H9 (cell line): ENCODE data around the gene BICD2. TPM values are rescaled to one million over a fixed set of nuclear protein-coding genes. Genes with fewer than 3 reads are reported as not detected.

Source experiments
- DNase-seq: peaks from one replicate; pipeline ENCODE4 v3.0.0-alpha.2; 2017
- H2AFZ ChIP-seq: one replicate; pipeline ENCODE4 v1.6.1; 2013; ENCODE audit warnings: mild to moderate bottlenecking, low read length, control low read depth, moderate library complexity
- H2AK5ac ChIP-seq: 2 replicates; pipeline ENCODE4 v1.6.1; 2013; ENCODE audit warnings: low read length, control low read depth, mixed read lengths; ENCODE audit not compliant: insufficient read length
- H2BK120ac ChIP-seq: one replicate; pipeline ENCODE4 v1.6.1; 2013; ENCODE audit warnings: low read depth, mild to moderate bottlenecking, low read length, control low read depth, inconsistent platforms; ENCODE audit not compliant: poor library complexity, severe bottlenecking
- H2BK12ac ChIP-seq: 2 replicates; pipeline ENCODE4 v1.6.1; 2013; ENCODE audit warnings: low read length, control low read depth, mixed read lengths, low read depth; ENCODE audit not compliant: insufficient read length
- H2BK15ac ChIP-seq: 2 replicates; pipeline ENCODE4 v1.6.1; 2013; ENCODE audit warnings: low read depth, low read length, control low read depth
- H2BK20ac ChIP-seq: one replicate; pipeline ENCODE4 v1.6.1; 2013; ENCODE audit warnings: low read depth, mild to moderate bottlenecking, low read length, control low read depth, inconsistent platforms; ENCODE audit not compliant: poor library complexity, severe bottlenecking
- H2BK5ac ChIP-seq: 2 replicates; pipeline ENCODE4 v1.6.1; 2013; ENCODE audit warnings: low read length, control low read depth, mixed read lengths; ENCODE audit not compliant: insufficient read length
- H3K14ac ChIP-seq: 2 replicates; pipeline ENCODE4 v1.6.1; 2013; ENCODE audit warnings: low read length, control low read depth; ENCODE audit not compliant: insufficient read depth
- H3K18ac ChIP-seq: 2 replicates; pipeline ENCODE4 v1.6.1; 2013; ENCODE audit warnings: low read depth, mild to moderate bottlenecking, mixed read lengths, low read length, control low read depth; ENCODE audit not compliant: insufficient read length
- H3K23ac ChIP-seq: 2 replicates; pipeline ENCODE4 v1.6.1; 2013; ENCODE audit warnings: low read length, control low read depth, mixed read lengths, low read depth; ENCODE audit not compliant: insufficient read length
- H3K23me2 ChIP-seq: 2 replicates; pipeline ENCODE4 v1.6.1; 2013; ENCODE audit warnings: low read depth, mild to moderate bottlenecking, mixed read lengths, low read length, control low read depth; ENCODE audit not compliant: insufficient read length, poor library complexity, severe bottlenecking
- H3K27ac ChIP-seq: 2 replicates; pipeline ENCODE4 v1.5.1; 2013; ENCODE audit warnings: low read length, control low read depth, mixed read lengths, low read depth; ENCODE audit not compliant: insufficient read length
- H3K27me3 ChIP-seq: 2 replicates; pipeline ENCODE4 v1.6.1; 2013; ENCODE audit warnings: low read length, control low read depth, inconsistent platforms; ENCODE audit not compliant: insufficient read depth
- H3K4ac ChIP-seq: 2 replicates; pipeline ENCODE4 v1.6.1; 2013; ENCODE audit warnings: low read depth, mild to moderate bottlenecking, control low read depth, inconsistent platforms, low read length, moderate library complexity
- H3K4me1 ChIP-seq: 2 replicates; pipeline ENCODE4 v1.6.1; 2013; ENCODE audit warnings: low read length, control low read depth, inconsistent platforms; ENCODE audit not compliant: insufficient read depth
- H3K4me2 ChIP-seq: 2 replicates; pipeline ENCODE4 v1.6.1; 2013; ENCODE audit warnings: low read length, control low read depth, mixed read lengths; ENCODE audit not compliant: insufficient read length, insufficient read depth
- H3K56ac ChIP-seq: 2 replicates; pipeline ENCODE4 v1.6.1; 2013; ENCODE audit warnings: low read depth, mild to moderate bottlenecking, mixed read lengths, low read length, control low read depth; ENCODE audit not compliant: insufficient read length
- H3K79me1 ChIP-seq: 2 replicates; pipeline ENCODE4 v1.6.1; 2013; ENCODE audit warnings: low read depth, mild to moderate bottlenecking, moderate library complexity, low read length, control low read depth, inconsistent platforms; ENCODE audit not compliant: insufficient read depth, poor library complexity, severe bottlenecking
- H3K79me2 ChIP-seq: 2 replicates; pipeline ENCODE4 v1.6.1; 2013; ENCODE audit warnings: low read length, control low read depth, inconsistent platforms; ENCODE audit not compliant: insufficient read depth
- H3K9ac ChIP-seq: 2 replicates; pipeline ENCODE4 v1.6.1; 2013; ENCODE audit warnings: low read length, control low read depth, mixed read lengths; ENCODE audit not compliant: insufficient read length; ENCODE audit errors: extremely low read depth
- H3K9me3 ChIP-seq: one replicate; pipeline ENCODE4 v1.6.1; 2013; ENCODE audit warnings: low read depth, low read length, inconsistent platforms; ENCODE audit not compliant: control insufficient read depth
- H3T11ph ChIP-seq: one replicate; pipeline ENCODE4 v1.6.1; 2013; ENCODE audit warnings: mild to moderate bottlenecking, low read length, control low read depth, inconsistent platforms
- H4K20me1 ChIP-seq: one replicate; pipeline ENCODE4 v1.6.1; 2013; ENCODE audit not compliant: control insufficient read depth, insufficient read length, insufficient read depth
- H4K5ac ChIP-seq: 2 replicates; pipeline ENCODE4 v1.6.1; 2013; ENCODE audit warnings: low read depth, mild to moderate bottlenecking, mixed read lengths, low read length, control low read depth; ENCODE audit not compliant: insufficient read length
- H4K8ac ChIP-seq: replicated peaks from 2 replicates; pipeline ENCODE4 v1.6.1; 2013; ENCODE audit warnings: low read length, control low read depth, mixed read lengths, low read depth; ENCODE audit not compliant: insufficient read length
- H4K91ac ChIP-seq: 2 replicates; pipeline ENCODE4 v1.6.1; 2013; ENCODE audit warnings: low read depth, mild to moderate bottlenecking, moderate library complexity, mixed read lengths, low read length, control low read depth; ENCODE audit not compliant: insufficient read length
- H3K27ac Mint-ChIP-seq, 3 experiments: 2 replicates in 2 of 3; 3 replicates in 1 of 3; pipeline ENCODE4 v1.8.0; 2020 to 2021; ENCODE audit warnings: mixed read lengths in 3 of 3, mild to moderate bottlenecking in 1 of 3, moderate library complexity in 1 of 3
- H3K27me3 Mint-ChIP-seq: 2 replicates; pipeline ENCODE4 v1.8.0; 2021; ENCODE audit warnings: low read depth, mild to moderate bottlenecking, moderate library complexity, mixed read lengths
- H3K36me3 Mint-ChIP-seq, 3 experiments: 2 replicates in 2 of 3; 3 replicates in 1 of 3; pipeline ENCODE4 v1.8.0; 2020 to 2021; ENCODE audit warnings: low read depth in 3 of 3, mixed read lengths in 3 of 3; ENCODE audit not compliant: insufficient read depth in 1 of 3
- H3K4me1 Mint-ChIP-seq, 2 experiments: 2 replicates each; pipeline ENCODE4 v1.8.0; 2020; ENCODE audit warnings: mixed read lengths in 2 of 2
- H3K4me3 Mint-ChIP-seq, 2 experiments: 2 replicates in 1 of 2; 3 replicates in 1 of 2; pipeline ENCODE4 v1.8.0; 2020 to 2021; ENCODE audit warnings: mild to moderate bottlenecking in 2 of 2, mixed read lengths in 2 of 2, moderate library complexity in 1 of 2
- H3K9me3 Mint-ChIP-seq, 2 experiments: 2 replicates in 1 of 2; 3 replicates in 1 of 2; pipeline ENCODE4 v1.8.0; 2020; ENCODE audit warnings: mild to moderate bottlenecking in 2 of 2, mixed read lengths in 2 of 2, moderate library complexity in 1 of 2
- WGBS: extraction: QIAGEN DNeasy Blood & Tissue Kit; methylation state at CpG from one replicate; pipeline ENCODE4 v1.1.7; 2013; ENCODE audit warnings: missing lambda C conversion rate, low lambda C conversion rate, mixed read lengths; ENCODE audit not compliant: insufficient read length; ENCODE audit errors: extremely low coverage; 5-methylcytosine and 5-hydroxymethylcytosine counted together
- total RNA-seq: library from RNA; stranded (reverse); gene quantifications from 2 replicates; pipeline ENCODE4 v1.2.1, GENCODE V29; 2021
- TF ChIP-seq, protein P1 (sequence below): fragments of 200-600 bp; sonication (generic); conservative IDR thresholded peaks from 3 replicates; pipeline ENCODE4 v1.8.0; 2021; ENCODE audit warnings: antibody characterized with exemption, mild to moderate bottlenecking

Gene BICD2
- total RNA-seq, 1 experiment from 2014 or later: 22.3 TPM

DNA sequence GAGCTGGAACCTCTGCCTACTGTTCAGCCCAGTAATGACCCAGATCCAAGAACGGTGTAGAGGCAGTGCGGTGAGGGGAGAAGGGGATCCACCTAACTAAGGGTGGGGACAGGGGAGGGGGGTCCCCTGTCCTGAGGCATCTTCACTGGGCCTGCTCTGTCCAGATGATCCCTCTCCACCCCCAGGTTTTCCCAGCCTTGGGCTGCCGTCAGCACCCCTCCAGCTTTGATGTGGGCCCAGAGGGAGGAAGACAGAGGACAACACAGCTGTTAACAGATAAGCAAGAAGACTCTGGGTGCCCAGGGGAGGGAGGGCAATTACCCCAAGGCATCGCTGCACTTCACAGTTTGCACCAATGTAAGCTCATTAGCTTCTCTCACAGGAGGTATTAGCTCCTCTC is 19.3 kb downstream of the BICD2 start:
- Histone ChIP-seq H3K9me3 (no peaks in the 10 kb centered on the region), H3K79me1 (peaks cover 11% of the 10 kb centered on the region), H3K4ac (no peak overlapping the region), H3K4me1 (no peaks in the 10 kb centered on the region), H2AFZ (no peak overlapping the region), H2AK5ac (no peak overlapping the region), H2BK15ac (no peak overlapping the region), H3K4me2 (no peak overlapping the region), H2BK120ac (no peak overlapping the region), H3K79me2 (peaks cover 25% of the 10 kb centered on the region; the same call in 1 of the 2 replicates), H3K23ac (no peak overlapping the region), H4K91ac (no peak overlapping the region), H4K8ac (no peak overlapping the region), H3K27me3 (no peaks in the 10 kb centered on the region), H3T11ph (no peak overlapping the region), H4K5ac (no peak overlapping the region), H3K23me2 (no peaks in the 10 kb centered on the region), H3K27ac (no peak overlapping the region), H3K9ac (no peak overlapping the region), H2BK20ac (no peak overlapping the region), H3K56ac (no peak overlapping the region), H2BK12ac (no peak overlapping the region), H2BK5ac (no peak overlapping the region), H4K20me1 (no peaks in the 10 kb centered on the region), H3K18ac (no peak overlapping the region), H3K14ac (no peak overlapping the region)
- no peak overlapping the region for H3K4me3 Mint-ChIP-seq
- H3K27me3 Mint-ChIP-seq: no peaks in the 10 kb centered on the region
- no CpG with 5 or more reads among the region's 4 CpGs for WGBS
- peak overlapping the region in 1 of 3 experiments; percentile 12; a peak in 1 of 7 replicates for H3K27ac Mint-ChIP-seq
- H3K9me3 Mint-ChIP-seq: no peaks in the 10 kb centered on the region
- DNase-seq: no peak
- H3K4me1 Mint-ChIP-seq: peaks cover 38% of the 10 kb centered on the region in 2 experiments
- H3K36me3 Mint-ChIP-seq: peaks cover 0 to 3% (median 0%) of the 10 kb centered on the region in 3 experiments; a peak in 3 of 7 replicates
- TF ChIP-seq, protein P1, sequence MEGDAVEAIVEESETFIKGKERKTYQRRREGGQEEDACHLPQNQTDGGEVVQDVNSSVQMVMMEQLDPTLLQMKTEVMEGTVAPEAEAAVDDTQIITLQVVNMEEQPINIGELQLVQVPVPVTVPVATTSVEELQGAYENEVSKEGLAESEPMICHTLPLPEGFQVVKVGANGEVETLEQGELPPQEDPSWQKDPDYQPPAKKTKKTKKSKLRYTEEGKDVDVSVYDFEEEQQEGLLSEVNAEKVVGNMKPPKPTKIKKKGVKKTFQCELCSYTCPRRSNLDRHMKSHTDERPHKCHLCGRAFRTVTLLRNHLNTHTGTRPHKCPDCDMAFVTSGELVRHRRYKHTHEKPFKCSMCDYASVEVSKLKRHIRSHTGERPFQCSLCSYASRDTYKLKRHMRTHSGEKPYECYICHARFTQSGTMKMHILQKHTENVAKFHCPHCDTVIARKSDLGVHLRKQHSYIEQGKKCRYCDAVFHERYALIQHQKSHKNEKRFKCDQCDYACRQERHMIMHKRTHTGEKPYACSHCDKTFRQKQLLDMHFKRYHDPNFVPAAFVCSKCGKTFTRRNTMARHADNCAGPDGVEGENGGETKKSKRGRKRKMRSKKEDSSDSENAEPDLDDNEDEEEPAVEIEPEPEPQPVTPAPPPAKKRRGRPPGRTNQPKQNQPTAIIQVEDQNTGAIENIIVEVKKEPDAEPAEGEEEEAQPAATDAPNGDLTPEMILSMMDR: no peak
